Rectal smooth muscle tissue (tissue), 1 donor: ENCODE measurements around the gene ATP1B3.
"Not testable (repeated sequence)": the region's sequence is repeated elsewhere in the genome, so short reads cannot be mapped to it uniquely, and the experiment has no call there.

Experiments used
- H3K27ac ChIP-seq: one replicate; pipeline ENCODE4 v1.7.0; 2013; ENCODE audit warnings: low read depth, low read length, inconsistent platforms
- H3K27me3 ChIP-seq: one replicate; pipeline ENCODE4 v1.7.0; 2013; ENCODE audit warnings: low read length; ENCODE audit not compliant: control insufficient read depth, insufficient read depth
- H3K36me3 ChIP-seq: one replicate; pipeline ENCODE4 v1.7.0; 2013; ENCODE audit warnings: low read length; ENCODE audit not compliant: control insufficient read depth, insufficient read depth
- H3K4me1 ChIP-seq: one replicate; pipeline ENCODE4 v1.7.0; 2013; ENCODE audit warnings: low read length; ENCODE audit not compliant: control insufficient read depth, insufficient read depth
- H3K4me3 ChIP-seq: one replicate; pipeline ENCODE4 v1.7.0; 2013; ENCODE audit warnings: low read length
- H3K9ac ChIP-seq: one replicate; pipeline ENCODE4 v1.7.0; 2013; ENCODE audit warnings: low read length

Gene ATP1B3

GRCh38 chr3:141894524-141895176 is 18.2 kb downstream of the ATP1B3 start:
- Histone ChIP-seq H3K4me1 (no peaks in the 10 kb centered on the region), H3K27me3 (no peaks in the 10 kb centered on the region), H3K36me3 (no peaks in the 10 kb centered on the region), H3K4me3 (no peak overlapping the region), H3K9ac (no peak overlapping the region), H3K27ac (no peak overlapping the region)

- no peaks in the 10 kb centered on the region for H3K27me3 ChIP-seq
- no peak overlapping the region for H3K4me3 ChIP-seq
- no peak overlapping the region for H3K27ac ChIP-seq
- H3K4me1 ChIP-seq, result no peaks in the 10 kb centered on the region
- no peak overlapping the region for H3K9ac ChIP-seq
- H3K36me3 ChIP-seq, result no peaks in the 10 kb centered on the region
These were observed 19.3 kb downstream of the ATP1B3 start for GRCh38 chr3:141895731-141896130.

GRCh38 chr3:141898908-141899307 is 22.5 kb downstream of the ATP1B3 start:
- no peaks in the 10 kb centered on the region for H3K4me1 ChIP-seq
- no peaks in the 10 kb centered on the region for H3K27me3 ChIP-seq
- H3K9ac ChIP-seq, result no peak overlapping the region

GRCh38 chr3:141900343-141900742 is 23.9 kb downstream of the ATP1B3 start:
- H3K27me3 ChIP-seq, result no peaks in the 10 kb centered on the region
- H3K4me1 ChIP-seq, result no peaks in the 10 kb centered on the region
- H3K27ac ChIP-seq, result no peak overlapping the region
- no peaks in the 10 kb centered on the region for H3K36me3 ChIP-seq
- no peak overlapping the region for H3K4me3 ChIP-seq
- H3K9ac ChIP-seq, result no peak overlapping the region

More at GRCh38 chr3:141898908-141899307, 22.5 kb downstream of the ATP1B3 start:
- Histone ChIP-seq H3K36me3 (no peaks in the 10 kb centered on the region), H3K4me3 (no peak overlapping the region), H3K27ac (no peak overlapping the region)

GRCh38 chr3:141901914-141902313 is 25.5 kb downstream of the ATP1B3 start:
- Histone ChIP-seq H3K4me1 (no peaks in the 10 kb centered on the region), H3K36me3 (peaks cover 1% of the 10 kb centered on the region), H3K27ac (no peak overlapping the region), H3K4me3 (no peak overlapping the region), H3K9ac (no peak overlapping the region), H3K27me3 (no peaks in the 10 kb centered on the region)

- no peaks in the 10 kb centered on the region for H3K4me1 ChIP-seq
- H3K36me3 ChIP-seq, result peaks cover 3% of the 10 kb centered on the region
- H3K27me3 ChIP-seq, result no peaks in the 10 kb centered on the region
- no peak overlapping the region for H3K27ac ChIP-seq
- no peak overlapping the region for H3K9ac ChIP-seq
- H3K4me3 ChIP-seq, result no peak overlapping the region
These were observed 27.8 kb downstream of the ATP1B3 start for GRCh38 chr3:141904203-141904602.

- Histone ChIP-seq H3K9ac (no peak overlapping the region), H3K36me3 (peaks cover 3% of the 10 kb centered on the region), H3K4me1 (no peaks in the 10 kb centered on the region), H3K27ac (no peak overlapping the region), H3K27me3 (no peaks in the 10 kb centered on the region), H3K4me3 (no peak overlapping the region)
These were observed 28.7 kb downstream of the ATP1B3 start for GRCh38 chr3:141905129-141905528.

- Histone ChIP-seq H3K27me3 (no peaks in the 10 kb centered on the region), H3K27ac (no peak overlapping the region), H3K4me3 (no peak overlapping the region), H3K9ac (no peak overlapping the region), H3K36me3 (peaks cover 7% of the 10 kb centered on the region), H3K4me1 (no peaks in the 10 kb centered on the region)
These were observed 33.0 kb downstream of the ATP1B3 start for GRCh38 chr3:141909408-141909807.

GRCh38 chr3:141909986-141910385 is 33.5 kb downstream of the ATP1B3 start:
- H3K36me3 ChIP-seq, H3K27me3 ChIP-seq, H3K9ac ChIP-seq, H3K4me3 ChIP-seq, H3K4me1 ChIP-seq, H3K27ac ChIP-seq: not testable (repeated sequence)

GRCh38 chr3:141913150-141913811 is 36.8 kb downstream of the ATP1B3 start:
- H3K4me1 ChIP-seq, result no peaks in the 10 kb centered on the region
- H3K9ac ChIP-seq, result no peak overlapping the region
- H3K36me3 ChIP-seq, result peaks cover 4% of the 10 kb centered on the region
- H3K27ac ChIP-seq, result no peak overlapping the region
- no peaks in the 10 kb centered on the region for H3K27me3 ChIP-seq
- H3K4me3 ChIP-seq, result no peak overlapping the region

- H3K9ac ChIP-seq, result no peak overlapping the region
- no peak overlapping the region for H3K27ac ChIP-seq
- peaks cover 4% of the 10 kb centered on the region for H3K36me3 ChIP-seq
- H3K4me3 ChIP-seq, result no peak overlapping the region
- H3K4me1 ChIP-seq, result no peaks in the 10 kb centered on the region
- no peaks in the 10 kb centered on the region for H3K27me3 ChIP-seq
These were observed 37.9 kb downstream of the ATP1B3 start for GRCh38 chr3:141914311-141914710.

GRCh38 chr3:141915016-141915415 is 38.6 kb downstream of the ATP1B3 start:
- Histone ChIP-seq H3K4me1 (no peaks in the 10 kb centered on the region), H3K27me3 (no peaks in the 10 kb centered on the region), H3K9ac (no peak overlapping the region), H3K27ac (no peak overlapping the region), H3K4me3 (no peak overlapping the region), H3K36me3 (peaks cover 5% of the 10 kb centered on the region)

- H3K27ac ChIP-seq, result no peak overlapping the region
- H3K4me3 ChIP-seq, result no peak overlapping the region
- H3K9ac ChIP-seq, result no peak overlapping the region
- no peaks in the 10 kb centered on the region for H3K4me1 ChIP-seq
- H3K36me3 ChIP-seq, result peaks cover 6% of the 10 kb centered on the region
- H3K27me3 ChIP-seq, result no peaks in the 10 kb centered on the region
These were observed 39.3 kb downstream of the ATP1B3 start for GRCh38 chr3:141915766-141916165.
